ENCODE data around the gene TNFAIP8L3.

The TNFAIP8L3 gene

DNA sequence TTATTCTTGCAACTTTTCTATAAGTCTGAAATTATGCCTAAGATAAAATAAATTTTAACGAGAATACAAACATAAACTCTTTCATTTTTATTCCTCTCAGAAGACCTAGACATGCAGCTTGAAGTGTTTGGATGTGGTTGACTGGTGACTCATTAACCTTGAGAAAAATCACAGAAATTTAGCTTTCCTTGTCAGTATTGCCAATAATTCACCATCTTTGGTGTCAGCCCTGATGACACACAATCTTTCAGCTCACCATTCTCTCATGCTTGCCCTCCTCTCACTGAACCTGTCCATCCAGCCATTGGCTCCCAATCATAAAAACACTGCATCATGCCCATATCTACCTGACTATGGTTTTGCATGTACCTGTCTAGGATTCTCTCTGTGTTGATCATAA, 22.6 kb upstream of the TNFAIP8L3 start:
- DNase-seq (ENCODE audit: low read depth in 2 of 2), result no peak

DNA sequence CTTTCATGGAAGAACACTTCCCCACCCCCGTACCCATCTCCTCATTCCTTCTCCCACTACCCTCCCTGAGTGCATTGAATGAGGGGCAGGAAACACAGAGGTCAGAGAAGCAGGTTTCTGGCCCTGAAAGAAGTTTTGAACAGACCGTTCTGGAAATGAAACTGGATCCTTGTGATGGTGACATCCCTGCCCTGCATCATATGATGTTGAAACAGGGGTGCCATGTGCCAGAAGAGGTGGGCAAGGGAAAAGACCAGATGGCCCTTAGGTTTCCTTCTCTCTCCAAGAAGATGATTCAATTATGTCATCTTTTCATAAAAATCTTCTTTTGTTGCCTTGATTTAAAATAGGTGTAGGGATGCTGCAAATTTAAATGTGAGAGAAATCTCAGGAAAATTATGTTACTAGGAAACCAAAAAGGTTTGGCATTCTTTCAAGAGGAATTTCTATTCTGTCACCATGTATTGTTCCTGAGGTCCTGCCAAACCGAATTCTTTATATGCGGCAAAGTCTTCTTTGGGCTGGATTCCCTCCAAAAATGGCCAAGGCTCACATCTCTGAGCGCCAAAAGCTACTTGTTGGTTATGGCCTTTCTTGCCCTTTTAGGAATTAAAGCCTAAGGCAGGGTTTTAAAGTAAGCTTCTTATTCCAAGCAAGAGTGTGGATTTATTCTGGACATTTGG, 19.9 kb upstream of the TNFAIP8L3 start:
- no peak for DNase-seq (ENCODE audit: low read depth in 2 of 2)

GRCh38 chr15:51112078-51112477, 17.4 kb upstream of the TNFAIP8L3 start:
- no peak for DNase-seq (ENCODE audit: low read depth in 2 of 2)

GRCh38 chr15:51111061-51111460, 16.4 kb upstream of the TNFAIP8L3 start:
- DNase-seq (ENCODE audit: low read depth in 2 of 2), result no peak

- no peak for DNase-seq (ENCODE audit: low read depth in 2 of 2)
Observed at GRCh38 chr15:51110171-51110570, 15.5 kb upstream of the TNFAIP8L3 start.

DNA sequence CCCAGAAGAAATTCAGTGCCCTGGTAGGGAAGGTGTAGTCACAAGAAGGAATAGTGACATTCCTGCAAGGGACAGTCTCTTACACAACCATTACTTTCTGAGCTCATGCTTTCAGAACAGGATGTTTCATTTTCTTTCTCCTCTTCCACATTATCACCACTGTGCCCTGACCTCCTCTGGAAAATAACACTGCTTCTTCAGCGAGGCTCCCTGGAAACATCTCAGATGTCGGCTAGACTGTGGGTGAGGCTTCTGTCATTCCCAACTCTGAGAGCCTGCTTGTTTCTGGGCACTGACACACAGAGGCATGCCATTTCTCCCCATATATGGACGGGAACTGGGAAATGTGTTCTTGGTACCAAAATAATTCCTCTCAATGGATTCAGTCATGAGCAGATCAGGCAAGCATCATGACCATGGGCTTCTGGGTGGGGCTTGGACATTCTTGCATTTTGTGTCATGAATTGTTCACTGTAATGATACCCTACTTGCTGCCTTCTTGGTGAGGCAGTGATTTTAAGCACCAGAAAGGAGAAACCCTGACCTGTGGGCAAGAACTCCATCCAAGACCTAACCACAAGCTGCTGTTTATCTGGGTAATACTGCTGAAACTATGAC, 14.3 kb upstream of the TNFAIP8L3 start:
- no peak for DNase-seq (ENCODE audit: low read depth in 2 of 2)

DNA sequence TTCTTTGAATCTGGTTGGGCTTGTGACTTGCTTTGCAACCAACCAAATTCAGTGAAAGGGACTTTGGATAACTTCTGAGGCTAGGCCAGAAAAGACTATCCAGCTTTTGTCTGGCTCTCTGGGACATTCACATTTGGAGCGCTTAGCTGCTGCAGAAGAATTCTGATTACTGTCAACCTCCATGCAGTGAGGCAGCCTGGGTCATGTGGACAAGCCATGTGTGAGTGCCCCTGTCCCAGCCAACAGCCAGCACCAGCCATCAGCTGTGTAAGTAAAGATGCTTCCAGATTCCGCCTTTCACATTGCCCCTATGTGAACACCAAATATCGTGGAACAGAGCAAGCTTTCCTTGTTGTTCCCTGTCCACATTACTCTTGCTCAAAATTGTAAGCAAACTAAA, 12.9 kb upstream of the TNFAIP8L3 start:
- no peak for DNase-seq (ENCODE audit: low read depth in 2 of 2)

- DNase-seq (ENCODE audit: low read depth in 2 of 2), result no peak
Observed at GRCh38 chr15:51106481-51106880, 11.8 kb upstream of the TNFAIP8L3 start.

DNA sequence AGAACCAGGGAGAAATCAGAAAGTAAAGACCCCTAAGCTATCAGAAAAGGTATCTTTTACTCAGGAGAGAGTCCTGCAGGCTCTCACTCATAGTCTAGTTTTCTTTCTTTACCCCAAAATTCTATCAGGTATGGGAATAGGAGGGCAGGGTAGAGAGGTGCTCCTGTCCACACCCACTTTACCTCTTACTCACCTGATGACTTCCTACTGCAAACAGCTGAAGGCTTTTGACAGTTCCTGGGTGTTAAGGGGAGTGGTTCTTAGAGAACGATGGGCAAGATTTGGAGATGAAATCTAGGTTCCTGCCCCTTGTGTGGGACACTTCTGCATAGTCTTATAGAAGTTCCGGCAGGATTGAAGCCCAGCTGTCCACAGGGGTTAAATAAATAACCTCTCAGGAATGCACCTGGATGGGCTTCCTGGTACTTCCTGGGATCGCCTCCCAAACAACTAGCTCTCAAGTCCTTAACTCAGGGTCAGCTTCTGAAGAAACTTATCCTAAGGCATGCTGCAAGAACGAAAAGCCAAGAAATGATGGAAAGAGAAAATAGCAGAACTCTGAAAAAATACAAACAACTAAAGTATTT, 10.8 kb upstream of the TNFAIP8L3 start:
- DNase-seq (ENCODE audit: low read depth in 2 of 2), result no peak

GRCh38 chr15:51104512-51104911, 9.8 kb upstream of the TNFAIP8L3 start:
- DNase-seq (ENCODE audit: low read depth in 2 of 2), result no peak

- no peak for DNase-seq (ENCODE audit: low read depth in 2 of 2)
Observed at GRCh38 chr15:51103330-51103729, 8.6 kb upstream of the TNFAIP8L3 start.

DNA sequence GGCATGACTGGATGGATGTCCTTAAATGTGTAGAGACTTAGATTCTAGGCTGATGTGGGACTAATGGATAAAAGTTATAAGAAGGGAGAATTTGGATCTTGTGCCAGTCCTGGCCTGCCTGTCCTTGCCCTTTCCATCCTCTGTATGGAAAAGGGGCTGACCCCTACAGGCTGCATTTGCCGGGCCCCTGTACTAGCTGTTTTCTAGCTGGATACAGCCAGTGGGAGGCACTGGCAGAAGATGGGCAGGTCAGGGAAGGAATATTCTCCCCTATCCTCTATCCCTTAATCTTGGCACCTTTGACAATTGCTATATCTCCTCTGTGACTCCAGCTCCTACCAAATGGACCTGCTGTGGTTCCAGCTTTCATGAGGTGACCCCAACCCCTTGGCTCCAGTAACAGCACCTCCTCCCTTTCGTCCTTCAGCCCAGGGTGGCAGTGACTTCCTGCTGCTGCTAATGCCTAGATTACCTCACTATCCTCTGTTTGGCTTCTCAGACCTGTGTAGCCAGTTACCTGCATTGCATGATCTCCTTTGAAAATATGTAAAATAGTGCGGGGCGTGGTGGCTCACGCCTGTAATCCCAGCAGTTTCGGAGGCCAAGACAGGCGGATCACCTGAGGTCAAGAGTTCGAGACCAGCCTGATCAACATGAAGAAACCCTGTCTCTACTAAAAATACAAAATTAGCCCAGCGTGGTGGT, 6.2 kb upstream of the TNFAIP8L3 start:
- DNase-seq (ENCODE audit: low read depth in 2 of 2), result no peak

GRCh38 chr15:51099185-51099584, 4.5 kb upstream of the TNFAIP8L3 start:
- DNase-seq (ENCODE audit: low read depth in 2 of 2), result no peak

- no peak for DNase-seq (ENCODE audit: low read depth in 2 of 2)
Observed at GRCh38 chr15:51098331-51098619, 3.6 kb upstream of the TNFAIP8L3 start.

DNA sequence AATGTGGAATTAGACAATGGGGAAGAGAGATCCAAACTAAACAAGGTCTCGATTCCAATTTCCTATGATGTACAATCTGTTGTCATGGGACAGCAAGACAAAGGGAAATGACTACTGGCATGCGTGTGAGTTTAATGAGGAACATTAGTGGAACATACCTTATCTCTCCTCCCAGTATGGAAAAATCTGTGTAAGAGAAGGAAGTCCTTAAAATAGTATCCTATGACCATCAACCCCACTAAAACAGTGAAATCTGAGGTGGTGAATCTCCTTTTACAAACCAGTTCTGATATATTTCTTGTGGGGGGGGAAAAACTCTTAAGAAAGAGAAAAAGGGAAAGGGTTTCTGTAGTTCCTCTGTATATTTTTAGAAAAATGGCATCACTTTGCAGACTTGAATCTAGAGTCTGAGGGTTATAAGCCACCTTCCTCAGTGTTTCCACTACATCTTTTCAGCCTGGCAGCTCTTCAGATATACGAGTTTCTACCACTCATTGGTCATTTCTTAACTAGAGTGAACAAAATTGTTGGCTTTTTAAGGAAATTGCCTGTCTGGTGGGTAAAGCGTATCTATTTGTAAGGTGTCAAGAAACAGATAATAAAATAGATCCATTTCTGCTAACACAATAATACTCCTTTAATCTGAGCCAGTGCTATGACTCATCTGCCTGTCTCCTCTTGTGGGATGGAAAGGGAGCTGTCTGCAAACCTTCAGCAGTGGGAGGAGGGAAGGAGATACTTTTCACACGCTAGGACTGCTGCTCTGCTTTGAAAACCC, 3.0 kb upstream of the TNFAIP8L3 start:
- DNase-seq (ENCODE audit: low read depth in 2 of 2), result no peak

DNA sequence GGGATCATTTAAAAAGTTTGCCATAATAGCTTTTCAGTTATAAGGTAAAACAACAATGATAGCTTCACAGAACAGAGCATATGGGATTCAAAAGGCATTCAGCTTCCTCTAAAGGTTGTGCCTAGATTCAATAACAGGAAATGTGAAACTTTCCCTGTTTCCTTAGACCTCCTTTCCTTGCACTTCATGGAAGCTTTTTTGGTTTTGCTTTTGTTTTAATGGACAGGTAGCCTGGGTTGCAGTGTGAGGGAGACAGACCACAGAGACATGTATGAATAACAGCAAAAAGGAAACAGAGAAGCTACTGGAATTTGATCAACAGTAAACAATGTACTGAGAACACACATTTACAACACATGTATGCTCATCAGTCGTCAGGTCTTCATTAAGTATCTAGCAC, 2.3 kb upstream of the TNFAIP8L3 start:
- no peak for DNase-seq (ENCODE audit: low read depth in 2 of 2)

GRCh38 chr15:51095681-51096331, 1.1 kb upstream of the TNFAIP8L3 start:
- DNase-seq (ENCODE audit: low read depth in 2 of 2), result no peak

DNA sequence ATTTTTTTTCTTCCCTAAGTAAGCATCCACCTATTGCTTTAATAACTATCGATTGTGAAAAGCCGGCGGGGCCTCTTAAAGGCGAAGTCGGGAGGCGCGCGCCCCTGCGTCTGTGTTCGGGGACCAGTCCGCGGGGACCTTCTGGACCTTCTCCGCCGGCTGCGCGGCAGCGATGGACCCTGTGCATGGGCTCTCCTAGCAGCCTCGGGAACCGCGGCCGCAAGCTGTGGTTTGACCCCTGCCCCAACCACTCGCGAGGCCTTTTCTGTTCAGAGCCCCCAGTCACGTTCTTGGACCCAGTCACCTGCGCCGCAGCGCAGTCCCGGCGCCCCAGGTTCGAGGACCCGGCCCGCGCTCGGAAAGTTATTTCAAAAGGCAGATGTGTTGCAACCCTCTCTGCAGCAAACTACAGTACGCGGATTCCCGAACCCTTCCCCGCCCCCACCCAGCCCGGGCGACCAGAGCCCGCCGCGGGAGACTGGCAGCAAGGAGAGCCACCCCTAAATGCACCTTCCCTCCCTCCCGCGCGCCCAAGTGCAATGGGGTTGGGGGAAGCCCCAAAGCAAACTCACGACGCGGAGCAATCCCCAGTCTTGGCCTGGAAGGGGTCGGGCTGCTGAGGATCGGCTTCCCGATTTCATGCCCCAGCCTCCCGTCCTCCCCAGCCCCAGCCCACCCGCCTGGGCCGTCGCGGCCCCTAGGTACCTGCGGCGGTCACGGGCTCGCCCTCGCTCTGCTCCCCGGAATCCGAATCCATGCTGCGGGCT, 684 bp downstream of the TNFAIP8L3 start:
- no peak for DNase-seq (ENCODE audit: low read depth in 2 of 2)

GRCh38 chr15:51093488-51093838, 1.2 kb downstream of the TNFAIP8L3 start:
- no peak for DNase-seq (ENCODE audit: low read depth in 2 of 2)

DNA sequence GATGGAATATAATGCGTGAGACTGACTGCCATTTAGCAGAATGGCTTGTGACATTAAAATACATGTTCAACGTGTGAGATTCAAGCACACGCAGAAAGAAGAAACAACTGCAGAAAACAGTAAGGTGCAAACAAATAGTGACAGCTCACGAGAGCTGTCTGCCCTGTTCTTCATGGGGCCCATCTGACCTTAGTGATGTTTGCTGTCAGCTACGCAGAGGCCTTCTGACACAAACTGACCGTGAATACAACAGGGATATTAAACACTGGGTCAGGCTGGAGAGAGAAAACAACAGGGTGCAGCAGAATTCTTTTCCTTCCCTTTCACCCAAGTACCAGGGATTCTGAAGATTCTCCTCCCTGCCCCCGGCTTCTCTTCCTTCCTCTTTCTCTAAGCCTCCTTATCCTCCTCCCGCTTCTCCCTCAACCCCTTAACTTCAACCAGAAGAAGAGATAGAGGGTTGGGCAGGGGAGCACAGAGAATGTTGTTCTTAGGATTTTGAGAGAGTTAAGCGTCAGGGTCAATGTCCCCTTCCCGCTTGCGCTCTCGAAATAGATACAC, 2.1 kb downstream of the TNFAIP8L3 start:
- no peak for DNase-seq (ENCODE audit: low read depth in 2 of 2)

- no peak for DNase-seq (ENCODE audit: low read depth in 2 of 2)
Observed at GRCh38 chr15:51090753-51091152, 4.0 kb downstream of the TNFAIP8L3 start.
